Measurements from ENCODE around the gene CYP2U1. TPM values are rescaled to one million over a fixed set of nuclear protein-coding genes. Genes with fewer than 3 reads are reported as not detected.
"Not testable (repeated sequence)": the region's sequence is repeated elsewhere in the genome, so short reads cannot be mapped to it uniquely, and the experiment has no call there.

Gene CYP2U1
- total RNA-seq, 1 donor from 2014 or later, result 5.2 TPM

DNA sequence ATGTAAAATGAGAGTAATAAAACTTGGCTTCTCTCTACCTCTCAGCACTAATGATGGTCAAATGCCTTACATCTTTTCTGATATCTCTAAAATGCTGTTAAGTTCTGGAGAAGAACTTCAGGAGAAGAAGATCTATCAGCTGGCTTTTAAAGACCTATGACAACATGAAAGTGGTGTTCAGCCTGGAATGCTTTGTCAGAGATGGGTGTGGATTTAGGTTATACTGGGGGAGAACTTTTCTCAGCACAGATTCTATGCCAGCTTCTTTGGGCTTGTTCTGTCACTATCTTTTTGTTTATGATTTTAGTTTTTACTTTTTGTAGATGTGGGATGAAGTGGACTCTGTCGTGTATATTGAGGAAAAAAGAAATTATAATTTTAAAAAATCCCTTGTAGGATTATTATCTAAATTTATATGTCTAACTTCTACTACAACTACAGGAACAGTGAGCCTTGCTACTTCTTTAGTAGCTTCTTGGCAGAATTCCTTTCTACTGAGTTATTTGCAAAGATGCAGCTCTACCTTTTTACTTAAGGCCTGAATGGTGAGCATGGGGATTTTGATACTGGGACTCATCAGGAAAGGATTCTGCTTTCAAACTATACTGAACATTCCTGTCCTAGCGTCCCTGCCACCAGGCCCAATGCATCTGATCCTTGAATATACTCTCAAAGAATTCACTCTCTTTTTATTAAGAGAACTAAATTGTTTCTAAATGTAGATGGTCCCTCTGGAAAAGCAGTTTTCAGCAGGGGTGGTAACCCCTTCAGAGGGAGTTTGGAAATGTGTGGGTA, 19.6 kb downstream of the CYP2U1 start:
- Histone ChIP-seq H3K27ac (ENCODE audit: low read depth, low read length) (no peak overlapping the region), H3K27me3 (ENCODE audit: control insufficient read depth in 3 of 3, insufficient read depth in 3 of 3, low read length in 3 of 3) (no peaks in the 10 kb centered on the region), H3K4me3 (ENCODE audit: low read length in 3 of 3) (no peak overlapping the region), H3K36me3 (ENCODE audit: control insufficient read depth in 3 of 3, insufficient read depth in 3 of 3, low read length in 3 of 3) (peaks cover 6 to 33% (median 15%) of the 10 kb centered on the region in 3 donors), H3K9ac (ENCODE audit: low read depth in 1 of 3, low read length in 3 of 3) (no peak overlapping the region), H3K9me3 (ENCODE audit: control insufficient read depth in 3 of 3, low read length in 3 of 3) (no peaks in the 10 kb centered on the region), H3K4me1 (ENCODE audit: control insufficient read depth in 3 of 3, insufficient read depth in 3 of 3, low read length in 3 of 3) (no peaks in the 10 kb centered on the region)

DNA sequence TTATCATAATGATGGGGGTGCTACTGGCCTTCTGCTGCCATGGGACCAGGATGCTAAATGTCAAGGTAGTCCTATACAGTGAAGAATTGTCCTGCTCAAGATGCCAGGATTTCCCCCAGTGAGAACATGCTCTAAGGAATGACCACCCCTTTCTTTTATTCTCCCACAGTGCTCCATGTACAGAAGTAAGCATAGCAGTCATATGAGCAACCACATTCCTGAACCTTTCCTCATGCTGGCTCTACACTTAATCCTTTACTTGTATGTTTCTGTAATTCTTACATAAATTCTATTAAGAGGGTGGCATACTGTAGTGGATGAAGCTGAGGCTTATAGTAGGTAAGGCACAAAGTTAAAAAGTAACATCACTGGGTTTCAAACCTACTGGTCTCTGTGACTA, 20.2 kb downstream of the CYP2U1 start:
- peaks cover 6 to 30% (median 15%) of the 10 kb centered on the region in 3 donors for H3K36me3 ChIP-seq (ENCODE audit: control insufficient read depth in 3 of 3, insufficient read depth in 3 of 3, low read length in 3 of 3)
- no peak overlapping the region for H3K27ac ChIP-seq (ENCODE audit: low read depth, low read length)
- H3K27me3 ChIP-seq (ENCODE audit: control insufficient read depth in 3 of 3, insufficient read depth in 3 of 3, low read length in 3 of 3), result no peaks in the 10 kb centered on the region
- H3K4me1 ChIP-seq (ENCODE audit: control insufficient read depth in 3 of 3, insufficient read depth in 3 of 3, low read length in 3 of 3), result no peaks in the 10 kb centered on the region
- no peak overlapping the region for H3K4me3 ChIP-seq (ENCODE audit: low read length in 3 of 3)
- no peaks in the 10 kb centered on the region for H3K9me3 ChIP-seq (ENCODE audit: control insufficient read depth in 3 of 3, low read length in 3 of 3)
- no peak overlapping the region for H3K9ac ChIP-seq (ENCODE audit: low read depth in 1 of 3, low read length in 3 of 3)

DNA sequence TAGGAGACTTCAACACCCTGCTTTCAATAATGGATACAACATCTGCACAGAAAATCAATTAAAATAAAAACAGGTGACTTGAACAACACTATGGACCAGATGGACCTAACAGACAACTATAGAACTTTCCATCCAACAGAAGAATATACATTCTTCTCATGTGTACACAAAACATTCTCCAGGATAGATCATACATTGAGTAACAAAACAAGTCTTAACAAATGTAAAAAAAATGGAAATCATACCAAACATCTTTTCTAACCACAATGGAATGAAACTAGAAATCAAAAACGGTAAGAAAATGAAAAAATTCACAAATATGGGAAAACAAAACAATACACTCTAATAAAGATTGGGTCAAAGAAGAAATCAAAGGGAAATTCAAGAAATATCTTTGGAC, 24.7 kb downstream of the CYP2U1 start:
- H3K36me3 ChIP-seq (ENCODE audit: control insufficient read depth in 3 of 3, insufficient read depth in 3 of 3, low read length in 3 of 3), result no peaks in the 10 kb centered on the region
- H3K27ac ChIP-seq (ENCODE audit: low read depth, low read length), result no peak overlapping the region

DNA sequence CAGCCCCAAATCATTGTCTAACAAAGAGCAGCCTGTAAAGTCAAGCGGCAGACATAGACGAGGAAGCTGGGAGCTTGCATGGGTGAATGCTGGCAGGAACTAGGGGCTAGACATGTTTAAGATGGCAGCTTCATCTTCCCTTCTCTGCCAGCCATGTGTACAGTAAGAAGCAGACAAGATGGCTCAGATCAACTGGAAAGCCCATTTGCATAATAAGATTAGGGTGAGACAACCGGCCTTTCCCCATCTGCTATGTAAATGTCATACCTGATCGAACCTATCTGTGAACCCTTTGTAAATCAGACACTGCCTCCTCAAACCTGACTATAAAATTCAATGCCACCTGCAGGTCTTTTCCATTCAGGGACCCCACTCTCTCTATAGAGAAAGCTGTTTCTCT, 35.6 kb downstream of the CYP2U1 start:
- Histone ChIP-seq H3K27ac (ENCODE audit: low read depth, low read length) (no peak overlapping the region), H3K9me3 (ENCODE audit: control insufficient read depth in 3 of 3, low read length in 3 of 3) (no peaks in the 10 kb centered on the region)

More for the DNA sequence above, 24.7 kb downstream of the CYP2U1 start:
- Histone ChIP-seq H3K4me1 (ENCODE audit: control insufficient read depth in 3 of 3, insufficient read depth in 3 of 3, low read length in 3 of 3) (no peaks in the 10 kb centered on the region), H3K4me3 (ENCODE audit: low read length in 3 of 3) (no peak overlapping the region), H3K9ac (ENCODE audit: low read depth in 1 of 3, low read length in 3 of 3) (no peak overlapping the region), H3K27me3 (ENCODE audit: control insufficient read depth in 3 of 3, insufficient read depth in 3 of 3, low read length in 3 of 3) (no peaks in the 10 kb centered on the region), H3K9me3 (ENCODE audit: control insufficient read depth in 3 of 3, low read length in 3 of 3) (no peaks in the 10 kb centered on the region)

DNA sequence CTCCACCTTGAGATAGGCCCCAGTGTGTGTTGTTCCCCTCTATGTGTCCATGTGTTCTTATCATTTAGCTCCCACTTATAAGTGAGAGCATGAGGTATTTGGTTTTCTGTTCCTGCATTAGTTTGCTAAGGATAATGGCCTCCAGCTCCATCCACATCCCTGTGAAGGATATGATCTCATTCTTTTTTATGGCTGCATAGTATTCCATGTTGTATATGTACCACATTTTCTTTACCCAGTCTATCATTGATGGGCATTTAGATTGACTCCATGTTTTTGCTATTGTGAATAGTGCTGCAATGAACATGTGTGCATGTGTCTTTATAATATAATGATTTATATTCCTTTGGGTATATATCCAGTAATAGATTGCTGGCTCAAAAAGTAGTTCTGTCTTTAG, 36.2 kb downstream of the CYP2U1 start:
- not testable (repeated sequence) for H3K36me3 ChIP-seq (ENCODE audit: control insufficient read depth in 3 of 3, insufficient read depth in 3 of 3, low read length in 3 of 3); H3K27ac ChIP-seq (ENCODE audit: low read depth, low read length); H3K4me3 ChIP-seq (ENCODE audit: low read length in 3 of 3); H3K4me1 ChIP-seq (ENCODE audit: control insufficient read depth in 3 of 3, insufficient read depth in 3 of 3, low read length in 3 of 3); H3K9ac ChIP-seq (ENCODE audit: low read depth in 1 of 3, low read length in 3 of 3); H3K27me3 ChIP-seq (ENCODE audit: control insufficient read depth in 3 of 3, insufficient read depth in 3 of 3, low read length in 3 of 3); H3K9me3 ChIP-seq (ENCODE audit: control insufficient read depth in 3 of 3, low read length in 3 of 3)

More for the DNA sequence above, 35.6 kb downstream of the CYP2U1 start:
- no peaks in the 10 kb centered on the region for H3K36me3 ChIP-seq (ENCODE audit: control insufficient read depth in 3 of 3, insufficient read depth in 3 of 3, low read length in 3 of 3)
- H3K27me3 ChIP-seq (ENCODE audit: control insufficient read depth in 3 of 3, insufficient read depth in 3 of 3, low read length in 3 of 3), result no peaks in the 10 kb centered on the region
- H3K4me3 ChIP-seq (ENCODE audit: low read length in 3 of 3), result no peak overlapping the region
- no peaks in the 10 kb centered on the region for H3K4me1 ChIP-seq (ENCODE audit: control insufficient read depth in 3 of 3, insufficient read depth in 3 of 3, low read length in 3 of 3)
- no peak overlapping the region for H3K9ac ChIP-seq (ENCODE audit: low read depth in 1 of 3, low read length in 3 of 3)

DNA sequence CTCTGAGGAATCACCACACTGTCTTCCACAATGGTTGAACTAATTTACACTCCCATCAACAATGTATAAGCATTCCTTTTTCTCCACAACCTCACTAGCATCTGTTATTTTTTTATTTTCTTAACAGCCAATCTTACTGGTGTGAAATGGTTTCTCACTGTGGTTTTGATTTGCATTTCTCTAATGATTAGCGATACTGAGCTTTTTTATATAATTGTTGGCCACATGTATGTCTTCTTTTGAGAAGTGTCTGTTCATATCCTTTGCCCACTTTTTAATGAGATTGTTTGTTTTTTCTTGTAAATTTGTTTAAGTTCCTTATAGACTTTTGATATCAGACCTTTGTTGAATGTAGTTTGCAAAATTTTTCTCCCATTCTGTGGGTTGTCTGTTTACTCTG, 36.6 kb downstream of the CYP2U1 start:
- not testable (repeated sequence) for H3K27me3 ChIP-seq (ENCODE audit: control insufficient read depth in 3 of 3, insufficient read depth in 3 of 3, low read length in 3 of 3); H3K9me3 ChIP-seq (ENCODE audit: control insufficient read depth in 3 of 3, low read length in 3 of 3)

DNA sequence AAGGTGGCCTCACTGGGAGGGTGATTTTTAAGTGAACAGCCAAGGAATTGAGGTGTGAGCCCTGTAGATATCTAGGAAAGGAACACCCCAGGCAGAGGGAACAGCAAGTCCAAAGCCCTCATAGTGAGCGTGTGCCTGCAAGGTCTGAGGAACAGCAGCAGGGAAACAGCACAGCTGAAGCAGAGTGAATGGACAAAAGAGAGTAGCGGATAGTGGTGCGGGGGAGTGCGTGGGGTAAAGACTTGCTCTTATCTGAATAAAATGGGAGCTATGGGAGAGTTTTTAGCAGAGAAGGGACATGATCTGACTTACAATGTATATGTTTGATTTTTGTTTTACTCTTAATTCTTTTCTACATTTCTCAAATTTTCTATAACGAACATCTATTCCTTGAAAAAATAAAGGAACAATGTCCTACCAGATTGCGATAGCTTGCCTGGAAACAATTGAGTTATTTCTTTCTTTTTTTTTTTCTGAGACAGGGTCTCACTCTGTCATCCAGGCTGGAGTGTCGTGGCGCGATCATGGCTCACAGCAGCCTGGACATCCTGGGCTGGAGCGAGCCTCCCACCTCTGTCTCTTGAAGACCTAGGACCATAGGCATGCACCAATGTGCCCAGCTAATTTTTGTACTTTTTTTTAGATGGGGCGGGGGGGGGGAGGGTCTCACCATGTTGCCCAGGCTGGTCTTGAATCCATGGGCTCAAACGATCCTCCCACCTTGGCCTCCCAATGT, 38.9 kb downstream of the CYP2U1 start:
- H3K4me1 ChIP-seq (ENCODE audit: control insufficient read depth in 3 of 3, insufficient read depth in 3 of 3, low read length in 3 of 3), result no peaks in the 10 kb centered on the region
- H3K27ac ChIP-seq (ENCODE audit: low read depth, low read length), result no peak overlapping the region
- no peak overlapping the region for H3K9ac ChIP-seq (ENCODE audit: low read depth in 1 of 3, low read length in 3 of 3)
- H3K9me3 ChIP-seq (ENCODE audit: control insufficient read depth in 3 of 3, low read length in 3 of 3), result no peaks in the 10 kb centered on the region
- no peaks in the 10 kb centered on the region for H3K27me3 ChIP-seq (ENCODE audit: control insufficient read depth in 3 of 3, insufficient read depth in 3 of 3, low read length in 3 of 3)
- H3K36me3 ChIP-seq (ENCODE audit: control insufficient read depth in 3 of 3, insufficient read depth in 3 of 3, low read length in 3 of 3), result no peaks in the 10 kb centered on the region
- H3K4me3 ChIP-seq (ENCODE audit: low read length in 3 of 3), result no peak overlapping the region

More for the DNA sequence above, 36.6 kb downstream of the CYP2U1 start:
- H3K36me3 ChIP-seq (ENCODE audit: control insufficient read depth in 3 of 3, insufficient read depth in 3 of 3, low read length in 3 of 3); H3K4me3 ChIP-seq (ENCODE audit: low read length in 3 of 3); H3K9ac ChIP-seq (ENCODE audit: low read depth in 1 of 3, low read length in 3 of 3); H3K4me1 ChIP-seq (ENCODE audit: control insufficient read depth in 3 of 3, insufficient read depth in 3 of 3, low read length in 3 of 3); H3K27ac ChIP-seq (ENCODE audit: low read depth, low read length): not testable (repeated sequence)

DNA sequence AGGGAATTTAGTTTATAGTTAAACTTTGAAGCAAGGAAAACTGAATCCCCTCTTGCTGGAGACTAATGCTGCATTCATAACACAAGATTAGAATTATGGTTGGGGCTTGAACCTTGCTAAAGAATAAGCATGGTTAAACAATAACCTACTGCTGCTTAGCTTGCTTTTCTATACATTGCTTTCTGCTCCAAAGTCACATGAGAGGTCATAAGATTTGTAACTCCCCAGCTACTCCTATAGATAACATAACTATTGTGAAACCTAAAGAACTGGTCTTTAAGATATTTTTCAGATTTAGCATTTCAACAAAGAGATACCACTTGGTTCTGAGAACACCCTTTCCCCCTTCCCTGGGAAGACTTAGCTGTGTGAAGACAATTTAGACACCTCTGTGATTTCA, 41.3 kb downstream of the CYP2U1 start:
- Histone ChIP-seq H3K4me3 (ENCODE audit: low read length in 3 of 3) (no peak overlapping the region), H3K4me1 (ENCODE audit: control insufficient read depth in 3 of 3, insufficient read depth in 3 of 3, low read length in 3 of 3) (no peaks in the 10 kb centered on the region), H3K9me3 (ENCODE audit: control insufficient read depth in 3 of 3, low read length in 3 of 3) (no peaks in the 10 kb centered on the region), H3K27ac (ENCODE audit: low read depth, low read length) (no peak overlapping the region), H3K36me3 (ENCODE audit: control insufficient read depth in 3 of 3, insufficient read depth in 3 of 3, low read length in 3 of 3) (no peaks in the 10 kb centered on the region), H3K27me3 (ENCODE audit: control insufficient read depth in 3 of 3, insufficient read depth in 3 of 3, low read length in 3 of 3) (no peaks in the 10 kb centered on the region), H3K9ac (ENCODE audit: low read depth in 1 of 3, low read length in 3 of 3) (no peak overlapping the region)

DNA sequence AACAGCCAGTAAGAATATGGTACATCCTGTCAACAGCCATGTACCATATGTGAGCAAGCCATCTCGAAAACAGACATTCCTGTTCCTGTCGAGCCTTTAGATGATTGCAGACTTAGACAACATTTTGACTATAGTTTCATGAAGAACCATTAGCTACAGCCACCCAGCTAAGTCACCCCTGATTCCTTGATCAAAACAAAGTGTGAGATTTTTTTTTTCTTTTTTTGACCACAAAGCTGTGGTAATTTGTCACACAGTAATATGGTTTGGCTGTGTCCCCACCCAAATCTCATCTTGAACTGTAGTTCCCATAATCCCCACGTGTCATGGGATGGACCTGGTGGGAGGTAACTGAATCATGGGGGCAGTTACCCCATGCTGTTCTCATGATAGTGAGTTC, 43.2 kb downstream of the CYP2U1 start:
- no peak overlapping the region for H3K9ac ChIP-seq (ENCODE audit: low read depth in 1 of 3, low read length in 3 of 3)
- H3K4me3 ChIP-seq (ENCODE audit: low read length in 3 of 3), result no peak overlapping the region
- H3K27ac ChIP-seq (ENCODE audit: low read depth, low read length), result no peak overlapping the region
- no peaks in the 10 kb centered on the region for H3K36me3 ChIP-seq (ENCODE audit: control insufficient read depth in 3 of 3, insufficient read depth in 3 of 3, low read length in 3 of 3)
- H3K9me3 ChIP-seq (ENCODE audit: control insufficient read depth in 3 of 3, low read length in 3 of 3), result no peaks in the 10 kb centered on the region
- peaks cover 0 to 9% (median 4%) of the 10 kb centered on the region in 3 donors for H3K4me1 ChIP-seq (ENCODE audit: control insufficient read depth in 3 of 3, insufficient read depth in 3 of 3, low read length in 3 of 3)
- no peaks in the 10 kb centered on the region for H3K27me3 ChIP-seq (ENCODE audit: control insufficient read depth in 3 of 3, insufficient read depth in 3 of 3, low read length in 3 of 3)

DNA sequence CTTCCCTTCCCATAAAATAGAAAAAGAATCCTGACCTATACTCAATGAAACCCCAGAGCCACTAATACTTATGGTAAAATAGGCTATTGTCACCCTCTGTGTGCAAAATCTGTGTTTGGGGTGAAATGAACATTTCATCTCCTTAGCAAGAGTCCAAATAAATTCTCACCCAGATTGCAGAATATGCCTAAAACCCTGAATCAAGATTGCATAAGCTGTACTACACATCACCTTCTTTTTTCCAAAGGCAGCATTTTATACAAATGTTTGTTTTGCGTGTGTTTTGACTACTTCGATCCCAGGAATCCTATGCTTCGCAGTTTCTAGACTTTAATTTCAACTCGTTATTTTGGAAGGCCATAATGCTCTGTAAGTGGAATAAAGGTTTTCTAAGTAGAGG, 46.1 kb downstream of the CYP2U1 start:
- Histone ChIP-seq H3K36me3 (ENCODE audit: control insufficient read depth in 3 of 3, insufficient read depth in 3 of 3, low read length in 3 of 3) (no peaks in the 10 kb centered on the region), H3K27ac (ENCODE audit: low read depth, low read length) (no peak overlapping the region), H3K9ac (ENCODE audit: low read depth in 1 of 3, low read length in 3 of 3) (no peak overlapping the region), H3K4me3 (ENCODE audit: low read length in 3 of 3) (no peak overlapping the region), H3K27me3 (ENCODE audit: control insufficient read depth in 3 of 3, insufficient read depth in 3 of 3, low read length in 3 of 3) (no peaks in the 10 kb centered on the region), H3K9me3 (ENCODE audit: control insufficient read depth in 3 of 3, low read length in 3 of 3) (no peaks in the 10 kb centered on the region), H3K4me1 (ENCODE audit: control insufficient read depth in 3 of 3, insufficient read depth in 3 of 3, low read length in 3 of 3) (peaks cover 0 to 9% (median 4%) of the 10 kb centered on the region in 3 donors)
